RWPE2 (cell line): ENCODE measurements around the gene TOR4A.

Experiments
- ATAC-seq: fragments of 200-7000 bp; cut with Tn5 transposase; 3 replicates; pipeline ENCODE4 v1.9.1; 2021; ENCODE audit warnings: low read depth
- DNase-seq: peaks from one replicate; pipeline ENCODE4 v3.0.0-alpha.2; 2020; ENCODE audit warnings: low spot score
- H3K27ac ChIP-seq: fragments of 450-650 bp; 2 replicates; pipeline ENCODE4 v1.5.1; 2017; ENCODE audit warnings: mild to moderate bottlenecking; ENCODE audit not compliant: poor library complexity, severe bottlenecking
- H3K27me3 ChIP-seq: fragments of 250-450 bp; sonication (Bioruptor Pico); 2 replicates; pipeline ENCODE4 v1.5.1; 2021; ENCODE audit warnings: mild to moderate bottlenecking, moderate library complexity; ENCODE audit not compliant: insufficient read depth, poor library complexity, severe bottlenecking
- H3K36me3 ChIP-seq: fragments of 250-450 bp; sonication (Bioruptor Pico); 2 replicates; pipeline ENCODE4 v1.5.1; 2020; ENCODE audit warnings: low read depth, mild to moderate bottlenecking, moderate library complexity
- H3K4me1 ChIP-seq: fragments of 250-450 bp; sonication (Bioruptor Pico); 2 replicates; pipeline ENCODE4 v1.5.1; 2021; ENCODE audit warnings: mild to moderate bottlenecking, moderate library complexity; ENCODE audit not compliant: insufficient read depth, poor library complexity, severe bottlenecking
- H3K4me3 ChIP-seq: fragments of 250-450 bp; sonication (Bioruptor Pico); 2 replicates; pipeline ENCODE4 v1.5.1; 2021; ENCODE audit warnings: mild to moderate bottlenecking, moderate library complexity; ENCODE audit not compliant: severe bottlenecking
- H3K9me3 ChIP-seq: fragments of 250-450 bp; sonication (Bioruptor Pico); 2 replicates; pipeline ENCODE4 v1.5.1; 2021; ENCODE audit warnings: mild to moderate bottlenecking, moderate library complexity; ENCODE audit not compliant: severe bottlenecking
- CTCF ChIP-seq: fragments of 450-650 bp; IDR thresholded peaks from one replicate; pipeline ENCODE4 v1.5.1; 2017; ENCODE audit warnings: mild to moderate bottlenecking, moderate library complexity; ENCODE audit not compliant: poor library complexity, severe bottlenecking

TOR4A gene

GRCh38 chr9:137298401-137299202 is 21.1 kb downstream of the TOR4A start:
- Histone ChIP-seq H3K36me3 (no peaks in the 10 kb centered on the region), H3K27ac (no peak overlapping the region), H3K4me1 (peaks cover 14% of the 10 kb centered on the region), H3K9me3 (no peaks in the 10 kb centered on the region), H3K27me3 (peaks cover 4% of the 10 kb centered on the region), H3K4me3 (no peak overlapping the region)
- ATAC-seq (no peak), DNase-seq (no peak)
- TF ChIP-seq CTCF, result no peak

GRCh38 chr9:137299203-137299565 is 21.7 kb downstream of the TOR4A start:
- no peak overlapping the region for H3K4me3 ChIP-seq
- no peaks in the 10 kb centered on the region for H3K9me3 ChIP-seq
- TF ChIP-seq CTCF, result no peak
- no peak overlapping the region for H3K27ac ChIP-seq
- H3K27me3 ChIP-seq, result peaks cover 4% of the 10 kb centered on the region
- H3K4me1 ChIP-seq, result peaks cover 14% of the 10 kb centered on the region
- ATAC-seq, result no peak
- DNase-seq, result no peak
- H3K36me3 ChIP-seq, result no peaks in the 10 kb centered on the region

GRCh38 chr9:137299938-137300337 is 22.4 kb downstream of the TOR4A start:
- peaks cover 4% of the 10 kb centered on the region for H3K27me3 ChIP-seq
- H3K4me3 ChIP-seq, result peak overlapping the region; percentile 44
- no peaks in the 10 kb centered on the region for H3K9me3 ChIP-seq
- no peaks in the 10 kb centered on the region for H3K36me3 ChIP-seq
- DNase-seq, result no peak
- peaks cover 14% of the 10 kb centered on the region for H3K4me1 ChIP-seq
- TF ChIP-seq CTCF, result no peak
- H3K27ac ChIP-seq, result no peak overlapping the region
- ATAC-seq, result no peak

GRCh38 chr9:137300567-137301080 is 23.1 kb downstream of the TOR4A start:
- Histone ChIP-seq H3K36me3 (no peaks in the 10 kb centered on the region), H3K4me1 (peaks cover 14% of the 10 kb centered on the region), H3K4me3 (peak overlapping the region; percentile 44), H3K9me3 (no peaks in the 10 kb centered on the region), H3K27me3 (peaks cover 4% of the 10 kb centered on the region), H3K27ac (no peak overlapping the region)
- TF ChIP-seq CTCF, result no peak
- no peak for DNase-seq
- no peak for ATAC-seq
